Measurements from ENCODE around the gene FNDC8.
"Not testable (repeated sequence)": the region's sequence is repeated elsewhere in the genome, so short reads cannot be mapped to it uniquely, and the experiment has no call there.

DNA sequence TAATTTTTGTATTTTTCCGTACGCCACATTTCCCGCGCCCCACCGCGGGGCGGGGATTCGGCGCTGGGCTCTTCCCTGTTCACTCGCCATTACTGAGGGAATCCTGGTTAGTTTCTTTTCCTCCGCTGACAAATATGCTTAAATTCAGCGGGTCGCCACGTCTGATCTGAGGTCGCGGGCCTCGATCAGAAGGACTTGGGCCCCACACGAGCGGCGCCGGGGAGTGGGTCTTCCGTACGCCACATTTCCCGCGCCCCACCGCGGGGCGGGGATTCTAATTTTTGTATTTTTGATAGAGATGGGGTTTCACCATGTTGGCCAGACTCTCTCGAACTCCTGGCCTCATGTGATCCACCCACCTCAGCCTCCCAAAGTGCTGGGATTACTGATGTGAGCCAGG lies 29.7 kb downstream of the FNDC8 start:
- TF ChIP-seq, protein P1, sequence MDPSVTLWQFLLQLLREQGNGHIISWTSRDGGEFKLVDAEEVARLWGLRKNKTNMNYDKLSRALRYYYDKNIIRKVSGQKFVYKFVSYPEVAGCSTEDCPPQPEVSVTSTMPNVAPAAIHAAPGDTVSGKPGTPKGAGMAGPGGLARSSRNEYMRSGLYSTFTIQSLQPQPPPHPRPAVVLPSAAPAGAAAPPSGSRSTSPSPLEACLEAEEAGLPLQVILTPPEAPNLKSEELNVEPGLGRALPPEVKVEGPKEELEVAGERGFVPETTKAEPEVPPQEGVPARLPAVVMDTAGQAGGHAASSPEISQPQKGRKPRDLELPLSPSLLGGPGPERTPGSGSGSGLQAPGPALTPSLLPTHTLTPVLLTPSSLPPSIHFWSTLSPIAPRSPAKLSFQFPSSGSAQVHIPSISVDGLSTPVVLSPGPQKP (IDR thresholded peaks at IDR 0.05; ENCODE audit: low read depth, low read length), result not testable (repeated sequence)
- not testable (repeated sequence) for TF ChIP-seq POLR2A (IDR thresholded peaks at IDR 0.05; ENCODE audit: low read length); RAD21 (conservative IDR thresholded peaks at IDR 0.05 in 1 of 2, IDR thresholded peaks at IDR 0.05 in 1 of 2); SMC3 (IDR thresholded peaks at IDR 0.05)
- TF ChIP-seq, protein P2, sequence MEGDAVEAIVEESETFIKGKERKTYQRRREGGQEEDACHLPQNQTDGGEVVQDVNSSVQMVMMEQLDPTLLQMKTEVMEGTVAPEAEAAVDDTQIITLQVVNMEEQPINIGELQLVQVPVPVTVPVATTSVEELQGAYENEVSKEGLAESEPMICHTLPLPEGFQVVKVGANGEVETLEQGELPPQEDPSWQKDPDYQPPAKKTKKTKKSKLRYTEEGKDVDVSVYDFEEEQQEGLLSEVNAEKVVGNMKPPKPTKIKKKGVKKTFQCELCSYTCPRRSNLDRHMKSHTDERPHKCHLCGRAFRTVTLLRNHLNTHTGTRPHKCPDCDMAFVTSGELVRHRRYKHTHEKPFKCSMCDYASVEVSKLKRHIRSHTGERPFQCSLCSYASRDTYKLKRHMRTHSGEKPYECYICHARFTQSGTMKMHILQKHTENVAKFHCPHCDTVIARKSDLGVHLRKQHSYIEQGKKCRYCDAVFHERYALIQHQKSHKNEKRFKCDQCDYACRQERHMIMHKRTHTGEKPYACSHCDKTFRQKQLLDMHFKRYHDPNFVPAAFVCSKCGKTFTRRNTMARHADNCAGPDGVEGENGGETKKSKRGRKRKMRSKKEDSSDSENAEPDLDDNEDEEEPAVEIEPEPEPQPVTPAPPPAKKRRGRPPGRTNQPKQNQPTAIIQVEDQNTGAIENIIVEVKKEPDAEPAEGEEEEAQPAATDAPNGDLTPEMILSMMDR (IDR thresholded peaks at IDR 0.05), result not testable (repeated sequence)
- TF ChIP-seq, protein P3, sequence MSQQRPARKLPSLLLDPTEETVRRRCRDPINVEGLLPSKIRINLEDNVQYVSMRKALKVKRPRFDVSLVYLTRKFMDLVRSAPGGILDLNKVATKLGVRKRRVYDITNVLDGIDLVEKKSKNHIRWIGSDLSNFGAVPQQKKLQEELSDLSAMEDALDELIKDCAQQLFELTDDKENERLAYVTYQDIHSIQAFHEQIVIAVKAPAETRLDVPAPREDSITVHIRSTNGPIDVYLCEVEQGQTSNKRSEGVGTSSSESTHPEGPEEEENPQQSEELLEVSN (IDR thresholded peaks at IDR 0.05; ENCODE audit: borderline replicate concordance, low read depth), result not testable (repeated sequence)

All from A549 (cell line).